HUES64 (cell line): ENCODE data around the gene NR6A1.

ENCODE experiments used
- H3K27ac ChIP-seq: 2 replicates; pipeline ENCODE4 v1.7.0; 2013; ENCODE audit warnings: low read depth, low read length, inconsistent platforms
- H3K27me3 ChIP-seq: 2 replicates; pipeline ENCODE4 v1.6.1; 2013; ENCODE audit warnings: mild to moderate bottlenecking, low read length; ENCODE audit not compliant: insufficient read depth
- H3K36me3 ChIP-seq: 2 replicates; pipeline ENCODE4 v1.6.1; 2013; ENCODE audit warnings: mild to moderate bottlenecking, low read length; ENCODE audit not compliant: insufficient read depth
- H3K4me1 ChIP-seq: 2 replicates; pipeline ENCODE4 v1.6.1; 2013; ENCODE audit warnings: mild to moderate bottlenecking, low read length, moderate library complexity; ENCODE audit not compliant: insufficient read depth
- H3K4me3 ChIP-seq: 2 replicates; pipeline ENCODE4 v1.5.1; 2013; ENCODE audit warnings: mild to moderate bottlenecking, low read length, moderate library complexity
- H3K9ac ChIP-seq: 2 replicates; pipeline ENCODE4 v1.6.1; 2013; ENCODE audit warnings: mild to moderate bottlenecking, low read depth, low read length
- H3K9me3 ChIP-seq: 2 replicates; pipeline ENCODE4 v1.6.1; 2013; ENCODE audit warnings: low read depth, low read length; ENCODE audit not compliant: insufficient read depth
- WGBS: fragments of 150-250, 120-280 bp; methylation state at CpG from one replicate; pipeline ENCODE4 v1.1.7; 2013; ENCODE audit warnings: missing lambda C conversion rate; 5-methylcytosine and 5-hydroxymethylcytosine counted together

Gene NR6A1

GRCh38 chr9:124470306-124470705, 300.8 kb downstream of the NR6A1 start:
- no peak overlapping the region for H3K4me3 ChIP-seq
- H3K27me3 ChIP-seq: no peaks in the 10 kb centered on the region
- no peaks in the 10 kb centered on the region for H3K4me1 ChIP-seq
- 89% methylated on average over 13 of the region's 13 CpGs for WGBS
- no peak overlapping the region for H3K27ac ChIP-seq
- H3K9ac ChIP-seq: no peak overlapping the region
- H3K36me3 ChIP-seq: no peaks in the 10 kb centered on the region
- H3K9me3 ChIP-seq: no peaks in the 10 kb centered on the region

- Histone ChIP-seq H3K36me3 (no peaks in the 10 kb centered on the region), H3K27me3 (no peaks in the 10 kb centered on the region), H3K4me1 (no peaks in the 10 kb centered on the region), H3K4me3 (no peak overlapping the region), H3K27ac (no peak overlapping the region), H3K9ac (no peak overlapping the region), H3K9me3 (no peaks in the 10 kb centered on the region)
- 93% methylated on average over 28 of the region's 28 CpGs for WGBS
Observed at GRCh38 chr9:124469011-124469832, 301.9 kb downstream of the NR6A1 start.

GRCh38 chr9:124468061-124468740, 302.9 kb downstream of the NR6A1 start:
- H3K36me3 ChIP-seq: no peaks in the 10 kb centered on the region
- H3K4me1 ChIP-seq: no peaks in the 10 kb centered on the region
- no peak overlapping the region for H3K4me3 ChIP-seq
- WGBS: 94% methylated on average over 19 of the region's 19 CpGs
- H3K27me3 ChIP-seq: no peaks in the 10 kb centered on the region; the same call in 1 of the 2 replicates
- no peak overlapping the region for H3K9ac ChIP-seq
- H3K27ac ChIP-seq: no peak overlapping the region
- no peaks in the 10 kb centered on the region for H3K9me3 ChIP-seq

GRCh38 chr9:124467410-124468060, 303.6 kb downstream of the NR6A1 start:
- H3K9ac ChIP-seq: no peak overlapping the region
- WGBS: 92% methylated on average over 17 of the region's 17 CpGs
- H3K27ac ChIP-seq: no peak overlapping the region
- H3K4me1 ChIP-seq: no peaks in the 10 kb centered on the region
- H3K4me3 ChIP-seq: no peak overlapping the region
- H3K27me3 ChIP-seq: no peaks in the 10 kb centered on the region; the same call in 1 of the 2 replicates
- H3K36me3 ChIP-seq: no peaks in the 10 kb centered on the region
- H3K9me3 ChIP-seq: no peaks in the 10 kb centered on the region
